IPS-15b (cell line): ENCODE results near the gene SNX13.

Source experiments
- H3K27me3 ChIP-seq: one replicate; pipeline ENCODE4 v1.6.1; 2013; ENCODE audit warnings: low read length; ENCODE audit not compliant: control insufficient read depth, insufficient read depth
- H3K36me3 ChIP-seq: one replicate; pipeline ENCODE4 v1.6.1; 2013; ENCODE audit warnings: low read length; ENCODE audit not compliant: control insufficient read depth, insufficient read depth
- H3K4me1 ChIP-seq: one replicate; pipeline ENCODE4 v1.6.1; 2013; ENCODE audit warnings: mild to moderate bottlenecking, low read length; ENCODE audit not compliant: control insufficient read depth, insufficient read depth
- H3K4me3 ChIP-seq: one replicate; pipeline ENCODE4 v1.5.1; 2013; ENCODE audit warnings: low read depth, low read length
- H3K9ac ChIP-seq: one replicate; pipeline ENCODE4 v1.6.1; 2013; ENCODE audit warnings: low read depth, mild to moderate bottlenecking, low read length
- H3K9me3 ChIP-seq: one replicate; pipeline ENCODE4 v1.6.1; 2013; ENCODE audit warnings: mild to moderate bottlenecking, low read length; ENCODE audit not compliant: control insufficient read depth, insufficient read depth

The SNX13 gene

GRCh38 chr7:17907014-17907413 is 33.3 kb downstream of the SNX13 start:
- Histone ChIP-seq H3K9me3 (no peaks in the 10 kb centered on the region), H3K4me3 (no peak overlapping the region), H3K4me1 (peaks cover 13% of the 10 kb centered on the region), H3K9ac (no peak overlapping the region), H3K36me3 (no peaks in the 10 kb centered on the region), H3K27me3 (no peaks in the 10 kb centered on the region)

GRCh38 chr7:17903337-17903736 is 37.0 kb downstream of the SNX13 start:
- Histone ChIP-seq H3K9ac (no peak overlapping the region), H3K4me3 (no peak overlapping the region), H3K36me3 (no peaks in the 10 kb centered on the region), H3K4me1 (peaks cover 13% of the 10 kb centered on the region), H3K27me3 (no peaks in the 10 kb centered on the region), H3K9me3 (no peaks in the 10 kb centered on the region)

GRCh38 chr7:17902599-17902998 is 37.7 kb downstream of the SNX13 start:
- Histone ChIP-seq H3K4me3 (no peak overlapping the region), H3K9ac (no peak overlapping the region), H3K36me3 (no peaks in the 10 kb centered on the region), H3K9me3 (no peaks in the 10 kb centered on the region), H3K27me3 (no peaks in the 10 kb centered on the region), H3K4me1 (peaks cover 13% of the 10 kb centered on the region)

GRCh38 chr7:17900464-17900863 is 39.8 kb downstream of the SNX13 start:
- Histone ChIP-seq H3K4me3 (no peak overlapping the region), H3K9me3 (no peaks in the 10 kb centered on the region), H3K27me3 (no peaks in the 10 kb centered on the region), H3K9ac (no peak overlapping the region), H3K4me1 (peaks cover 13% of the 10 kb centered on the region), H3K36me3 (no peaks in the 10 kb centered on the region)

GRCh38 chr7:17898111-17898510 is 42.2 kb downstream of the SNX13 start:
- no peaks in the 10 kb centered on the region for H3K9me3 ChIP-seq
- H3K4me1 ChIP-seq, result peaks cover 7% of the 10 kb centered on the region
- no peaks in the 10 kb centered on the region for H3K27me3 ChIP-seq
- H3K4me3 ChIP-seq, result no peak overlapping the region
- H3K9ac ChIP-seq, result no peak overlapping the region
- no peaks in the 10 kb centered on the region for H3K36me3 ChIP-seq

- Histone ChIP-seq H3K4me1 (peaks cover 7% of the 10 kb centered on the region), H3K9me3 (no peaks in the 10 kb centered on the region), H3K36me3 (no peaks in the 10 kb centered on the region), H3K4me3 (no peak overlapping the region), H3K9ac (no peak overlapping the region), H3K27me3 (no peaks in the 10 kb centered on the region)
These were observed 53.0 kb downstream of the SNX13 start for GRCh38 chr7:17887286-17887685.

GRCh38 chr7:17882685-17883084 is 57.6 kb downstream of the SNX13 start:
- Histone ChIP-seq H3K4me3 (no peak overlapping the region), H3K4me1 (peaks cover 23% of the 10 kb centered on the region), H3K9ac (no peak overlapping the region), H3K27me3 (no peaks in the 10 kb centered on the region), H3K9me3 (no peaks in the 10 kb centered on the region), H3K36me3 (no peaks in the 10 kb centered on the region)

GRCh38 chr7:17879075-17879661 is 61.1 kb downstream of the SNX13 start:
- no peaks in the 10 kb centered on the region for H3K9me3 ChIP-seq
- H3K4me3 ChIP-seq, result no peak overlapping the region
- H3K9ac ChIP-seq, result no peak overlapping the region
- no peaks in the 10 kb centered on the region for H3K27me3 ChIP-seq
- H3K4me1 ChIP-seq, result peaks cover 23% of the 10 kb centered on the region
- H3K36me3 ChIP-seq, result no peaks in the 10 kb centered on the region

- no peak overlapping the region for H3K4me3 ChIP-seq
These were observed 61.7 kb downstream of the SNX13 start for GRCh38 chr7:17878627-17879026.

GRCh38 chr7:17871815-17872533 is 68.3 kb downstream of the SNX13 start:
- H3K4me1 ChIP-seq, result no peaks in the 10 kb centered on the region
- H3K9me3 ChIP-seq, result no peaks in the 10 kb centered on the region
- no peaks in the 10 kb centered on the region for H3K27me3 ChIP-seq
- H3K36me3 ChIP-seq, result no peaks in the 10 kb centered on the region
- no peak overlapping the region for H3K4me3 ChIP-seq
- no peak overlapping the region for H3K9ac ChIP-seq

More at GRCh38 chr7:17878627-17879026, 61.7 kb downstream of the SNX13 start:
- no peaks in the 10 kb centered on the region for H3K9me3 ChIP-seq
- no peak overlapping the region for H3K9ac ChIP-seq
- H3K4me1 ChIP-seq, result peaks cover 23% of the 10 kb centered on the region
- H3K27me3 ChIP-seq, result no peaks in the 10 kb centered on the region
- H3K36me3 ChIP-seq, result no peaks in the 10 kb centered on the region

- H3K4me3 ChIP-seq, result no peak overlapping the region
- no peak overlapping the region for H3K9ac ChIP-seq
- no peaks in the 10 kb centered on the region for H3K27me3 ChIP-seq
- no peaks in the 10 kb centered on the region for H3K36me3 ChIP-seq
- no peaks in the 10 kb centered on the region for H3K4me1 ChIP-seq
- no peaks in the 10 kb centered on the region for H3K9me3 ChIP-seq
These were observed 69.9 kb downstream of the SNX13 start for GRCh38 chr7:17870406-17870805.

GRCh38 chr7:17863809-17864143 is 76.5 kb downstream of the SNX13 start:
- Histone ChIP-seq H3K4me3 (no peak overlapping the region), H3K9ac (no peak overlapping the region), H3K9me3 (no peaks in the 10 kb centered on the region), H3K4me1 (peaks cover 2% of the 10 kb centered on the region), H3K36me3 (no peaks in the 10 kb centered on the region), H3K27me3 (no peaks in the 10 kb centered on the region)
